Cardiac fibroblast (primary cell): ENCODE data around the gene FBXO28.

ENCODE experiments used
- DNase-seq, 2 donors: peaks; one replicate each; pipeline versions ENCODE4 v3.0.0 to v3.0.0-alpha.2; 2010; ENCODE audit warnings: low read depth in 2 of 2
- H3K4me3 ChIP-seq, 2 donors: replicated peaks in 1 of 2; 1 replicate in 1 of 2; 2 replicates in 1 of 2; pipeline ENCODE4 v1.5.1; 2011; ENCODE audit warnings: low read depth in 2 of 2, low read length in 2 of 2, mild to moderate bottlenecking in 2 of 2, moderate library complexity in 1 of 2
- CTCF ChIP-seq: IDR thresholded peaks from one replicate; pipeline ENCODE4 v1.5.1; 2011; ENCODE audit warnings: low read depth, mild to moderate bottlenecking, low read length, inconsistent platforms

Gene FBXO28

GRCh38 chr1:224095339-224095738, 18.6 kb upstream of the FBXO28 start:
- H3K4me3 ChIP-seq = no peak overlapping the region
- DNase-seq = no peak
- TF ChIP-seq CTCF = no peak

- DNase-seq = no peak
- no peak overlapping the region for H3K4me3 ChIP-seq
- no peak for TF ChIP-seq CTCF
Observed at GRCh38 chr1:224095867-224096266, 18.0 kb upstream of the FBXO28 start.

- DNase-seq = no peak
- no peak for TF ChIP-seq CTCF
- H3K4me3 ChIP-seq = no peak overlapping the region
Observed at GRCh38 chr1:224096773-224097172, 17.1 kb upstream of the FBXO28 start.

- no peak for DNase-seq
- no peak overlapping the region for H3K4me3 ChIP-seq
- TF ChIP-seq CTCF = no peak
Observed at GRCh38 chr1:224098007-224098406, 15.9 kb upstream of the FBXO28 start.

GRCh38 chr1:224106568-224107281, 7.2 kb upstream of the FBXO28 start:
- DNase-seq = peak; percentile 58 to 59
- peak; percentile 67 for TF ChIP-seq CTCF
- no peak overlapping the region for H3K4me3 ChIP-seq

- no peak for TF ChIP-seq CTCF
- no peak overlapping the region for H3K4me3 ChIP-seq
- DNase-seq = no peak
Observed at GRCh38 chr1:224107282-224107625, 6.7 kb upstream of the FBXO28 start.

GRCh38 chr1:224108991-224109390, 4.9 kb upstream of the FBXO28 start:
- no peak for TF ChIP-seq CTCF
- no peak for DNase-seq
- no peak overlapping the region for H3K4me3 ChIP-seq
